DOHH2 (cell line): Measurements from ENCODE around the gene C2CD4D.

Experiments
- H3F3A ChIP-seq: fragments of 200-600 bp; sonication (generic), shearing (Covaris generic); 2 replicates; pipeline ENCODE4 v1.6.0; 2016; ENCODE audit warnings: antibody characterized with exemption, mild to moderate bottlenecking; ENCODE audit not compliant: control insufficient read depth, insufficient read depth
- H3K27ac ChIP-seq: fragments of 200-600 bp; sonication (generic); 2 replicates; pipeline ENCODE4 v1.5.1; 2014; ENCODE audit warnings: low read depth, mild to moderate bottlenecking, low read length, moderate library complexity
- H3K27me3 ChIP-seq: fragments of 200-600 bp; sonication (generic); 2 replicates; pipeline ENCODE4 v1.6.1; 2014; ENCODE audit warnings: mild to moderate bottlenecking, low read length, mixed read lengths; ENCODE audit not compliant: control insufficient read depth
- H3K36me3 ChIP-seq: fragments of 200-600 bp; sonication (generic); 2 replicates; pipeline ENCODE4 v1.6.1; 2014; ENCODE audit warnings: mild to moderate bottlenecking, low read length, moderate library complexity, mixed read lengths; ENCODE audit not compliant: control insufficient read depth
- H3K4me1 ChIP-seq: fragments of 200-600 bp; sonication (generic); 2 replicates; pipeline ENCODE4 v1.6.1; 2014; ENCODE audit warnings: mild to moderate bottlenecking, low read length, mixed read lengths; ENCODE audit not compliant: control insufficient read depth
- H3K4me2 ChIP-seq: fragments of 200-600 bp; sonication (generic); 2 replicates; pipeline ENCODE4 v1.6.0; 2014; ENCODE audit warnings: mild to moderate bottlenecking, low read length, moderate library complexity
- H3K4me3 ChIP-seq: fragments of 200-600 bp; sonication (generic); 2 replicates; pipeline ENCODE4 v1.5.1; 2014; ENCODE audit warnings: mild to moderate bottlenecking, low read length, mixed read lengths
- H3K79me2 ChIP-seq: fragments of 200-600 bp; sonication (generic); 2 replicates; pipeline ENCODE4 v1.6.1; 2014; ENCODE audit warnings: mild to moderate bottlenecking, low read length, mixed read lengths; ENCODE audit not compliant: control insufficient read depth
- H3K9me2 ChIP-seq: fragments of 200-600 bp; sonication (generic); replicated peaks from 2 replicates; pipeline ENCODE4 v1.6.1; 2014; ENCODE audit warnings: mild to moderate bottlenecking, low read length, mixed read lengths; ENCODE audit not compliant: control insufficient read depth
- H3K9me3 ChIP-seq: fragments of 200-600 bp; sonication (generic); 2 replicates; pipeline ENCODE4 v1.6.1; 2014; ENCODE audit warnings: antibody characterized with exemption, low read length, mixed read lengths; ENCODE audit not compliant: control insufficient read depth, insufficient read depth
- H4K20me1 ChIP-seq: fragments of 200-600 bp; sonication (generic); 2 replicates; pipeline ENCODE4 v1.6.0; 2014; ENCODE audit warnings: low read depth, mild to moderate bottlenecking, antibody characterized with exemption, low read length, moderate library complexity; ENCODE audit not compliant: control insufficient read depth, insufficient read depth
- CTCF ChIP-seq: fragments of 200-600 bp; sonication (generic); IDR thresholded peaks from one replicate; pipeline ENCODE4 v1.5.1; 2014; ENCODE audit warnings: antibody characterized with exemption, mild to moderate bottlenecking, low read depth, low read length; ENCODE audit not compliant: poor library complexity, severe bottlenecking
- EZH2phosphoT487 ChIP-seq: fragments of 200-600 bp; sonication (generic); IDR thresholded peaks from 2 replicates; pipeline ENCODE4 v1.6.1; 2017; ENCODE audit warnings: borderline replicate concordance, mild to moderate bottlenecking, antibody characterized with exemption, low read length, moderate library complexity, mixed read lengths

The C2CD4D gene

GRCh38 chr1:151833172-151833900 lies 6.3 kb downstream of the C2CD4D start:
- no peak overlapping the region for H3K4me3 ChIP-seq
- peaks cover 18% of the 10 kb centered on the region for H3K27me3 ChIP-seq
- no peaks in the 10 kb centered on the region for H4K20me1 ChIP-seq
- H3K4me1 ChIP-seq = peaks cover 20% of the 10 kb centered on the region
- TF ChIP-seq EZH2phosphoT487 (no peak), CTCF (no peak)
- H3F3A ChIP-seq = no peaks in the 10 kb centered on the region
- H3K36me3 ChIP-seq = no peaks in the 10 kb centered on the region
- H3K4me2 ChIP-seq = no peak overlapping the region
- H3K9me2 ChIP-seq = no peaks in the 10 kb centered on the region
- H3K27ac ChIP-seq = no peak overlapping the region
- H3K79me2 ChIP-seq = no peaks in the 10 kb centered on the region
- no peaks in the 10 kb centered on the region for H3K9me3 ChIP-seq

- H3K36me3 ChIP-seq = no peaks in the 10 kb centered on the region
- no peaks in the 10 kb centered on the region for H3F3A ChIP-seq
- no peak overlapping the region for H3K4me3 ChIP-seq
- H3K9me2 ChIP-seq = no peaks in the 10 kb centered on the region
- no peak overlapping the region for H3K4me2 ChIP-seq
- H3K79me2 ChIP-seq = no peaks in the 10 kb centered on the region
- peaks cover 12% of the 10 kb centered on the region; the same call in 1 of the 2 replicates for H3K4me1 ChIP-seq
- TF ChIP-seq EZH2phosphoT487 (no peak), CTCF (no peak)
- no peak overlapping the region for H3K27ac ChIP-seq
- H3K9me3 ChIP-seq = no peaks in the 10 kb centered on the region
- peaks cover 16% of the 10 kb centered on the region for H3K27me3 ChIP-seq
- H4K20me1 ChIP-seq = no peaks in the 10 kb centered on the region
These were observed 7.2 kb downstream of the C2CD4D start for GRCh38 chr1:151832318-151832980.

- Histone ChIP-seq H3K9me3 (no peaks in the 10 kb centered on the region), H3K27ac (no peak within 1 kb of the TSS), H3K4me1 (peaks cover 4% of the 10 kb centered on the region; the same call in 1 of the 2 replicates), H3K79me2 (no peaks in the 10 kb centered on the region), H3K27me3 (peaks cover 10% of the 10 kb centered on the region; the same call in 1 of the 2 replicates), H3K9me2 (no peaks in the 10 kb centered on the region), H3K36me3 (no peaks in the 10 kb centered on the region), H3F3A (no peaks in the 10 kb centered on the region), H3K4me2 (no peak within 1 kb of the TSS), H4K20me1 (no peaks in the 10 kb centered on the region), H3K4me3 (no peak within 1 kb of the TSS)
- TF ChIP-seq EZH2phosphoT487 (no peak), CTCF (no peak)
These were observed 8.0 kb downstream of the C2CD4D start, which contains the start of gene RORC for GRCh38 chr1:151831605-151832004. Gene RORC, minus strand, starts transcription at chr1:151831802. Its CDS starts 38 bp downstream, at chr1:151831764.
